ENCODE results near the gene NFKBIE. TPM values are rescaled to one million over a fixed set of nuclear protein-coding genes. Genes with fewer than 3 reads are reported as not detected.

Gene NFKBIE
- total RNA-seq, 1 experiment from 2014 or later = 24.9 TPM

DNA sequence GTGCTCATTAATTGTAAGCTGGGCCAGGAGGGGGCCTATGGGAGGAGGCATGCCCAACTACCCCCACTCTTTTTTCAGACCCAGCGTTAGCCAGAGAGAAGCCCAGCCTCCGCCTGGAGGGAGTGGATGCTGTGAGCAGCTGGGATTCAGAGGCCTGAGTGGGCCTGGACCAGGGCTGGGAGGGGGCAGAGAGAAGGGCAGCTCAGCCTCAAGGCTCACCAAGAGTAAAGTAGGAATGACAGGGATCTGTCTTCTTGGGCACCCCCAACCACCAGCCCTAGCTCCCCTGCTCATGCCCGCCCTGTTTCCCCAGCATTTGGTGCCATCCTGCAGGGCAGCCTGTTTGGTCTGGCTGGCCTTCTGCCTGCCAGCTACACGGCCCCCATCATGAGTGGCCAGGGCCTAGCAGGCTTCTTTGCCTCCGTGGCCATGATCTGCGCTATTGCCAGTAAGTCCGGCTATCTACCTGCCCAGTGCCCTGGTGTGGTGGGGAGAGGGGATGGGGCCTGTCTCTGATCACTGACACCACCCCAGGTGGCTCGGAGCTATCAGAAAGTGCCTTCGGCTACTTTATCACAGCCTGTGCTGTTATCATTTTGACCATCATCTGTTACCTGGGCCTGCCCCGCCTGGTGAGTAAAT is 35.2 kb downstream of the NFKBIE start:
- H3K9me3 ChIP-seq (ENCODE audit: control insufficient read depth, insufficient read depth, low read depth, low read length) = no peaks in the 10 kb centered on the region
- no peak for DNase-seq (ENCODE audit: low read depth, low spot score)
- no peaks in the 10 kb centered on the region for H3K27me3 ChIP-seq (ENCODE audit: control insufficient read depth, insufficient read depth, low read length)
- intact Hi-C loops (cut with micrococcal nuclease; ENCODE audit: unreplicated experiment) (loop anchor here (5.0 kb wide), 1 partner anchor 128 kb away; no protein-coding TSS in a partner anchor), in situ Hi-C loops (cut with HindIII; ENCODE audit: low pct_unique_long_range_greater_than_20kb, low sequenced_read_pairs) (no loop called here)
- peaks cover 5% of the 10 kb centered on the region for H3K36me3 ChIP-seq (ENCODE audit: control insufficient read depth, insufficient read depth, low read length)
- CTCF ChIA-PET = interaction anchor here (0.6 kb wide), 1 partner anchor 40 kb away, joined by 6 read pairs; no protein-coding TSS in a partner anchor
- no peak overlapping the region for H3K4me3 ChIP-seq (ENCODE audit: low read depth in 2 of 2, low read length in 2 of 2)
- POLR2A ChIA-PET = no interaction called here
- TF ChIP-seq POLR2AphosphoS5 (IDR thresholded peaks at IDR 0.05; ENCODE audit: low read depth, low read length) = no peak
- no peak for TF ChIP-seq SIN3A (IDR thresholded peaks at IDR 0.05; ENCODE audit: borderline replicate concordance, insufficient read depth, low read depth, low read length)
- TF ChIP-seq, protein P1, sequence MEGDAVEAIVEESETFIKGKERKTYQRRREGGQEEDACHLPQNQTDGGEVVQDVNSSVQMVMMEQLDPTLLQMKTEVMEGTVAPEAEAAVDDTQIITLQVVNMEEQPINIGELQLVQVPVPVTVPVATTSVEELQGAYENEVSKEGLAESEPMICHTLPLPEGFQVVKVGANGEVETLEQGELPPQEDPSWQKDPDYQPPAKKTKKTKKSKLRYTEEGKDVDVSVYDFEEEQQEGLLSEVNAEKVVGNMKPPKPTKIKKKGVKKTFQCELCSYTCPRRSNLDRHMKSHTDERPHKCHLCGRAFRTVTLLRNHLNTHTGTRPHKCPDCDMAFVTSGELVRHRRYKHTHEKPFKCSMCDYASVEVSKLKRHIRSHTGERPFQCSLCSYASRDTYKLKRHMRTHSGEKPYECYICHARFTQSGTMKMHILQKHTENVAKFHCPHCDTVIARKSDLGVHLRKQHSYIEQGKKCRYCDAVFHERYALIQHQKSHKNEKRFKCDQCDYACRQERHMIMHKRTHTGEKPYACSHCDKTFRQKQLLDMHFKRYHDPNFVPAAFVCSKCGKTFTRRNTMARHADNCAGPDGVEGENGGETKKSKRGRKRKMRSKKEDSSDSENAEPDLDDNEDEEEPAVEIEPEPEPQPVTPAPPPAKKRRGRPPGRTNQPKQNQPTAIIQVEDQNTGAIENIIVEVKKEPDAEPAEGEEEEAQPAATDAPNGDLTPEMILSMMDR (IDR thresholded peaks at IDR 0.05) = no peak
- no peak for TF ChIP-seq TCF7L2 (IDR thresholded peaks at IDR 0.05; ENCODE audit: low read depth, low read length)
- TF ChIP-seq, protein P2, sequence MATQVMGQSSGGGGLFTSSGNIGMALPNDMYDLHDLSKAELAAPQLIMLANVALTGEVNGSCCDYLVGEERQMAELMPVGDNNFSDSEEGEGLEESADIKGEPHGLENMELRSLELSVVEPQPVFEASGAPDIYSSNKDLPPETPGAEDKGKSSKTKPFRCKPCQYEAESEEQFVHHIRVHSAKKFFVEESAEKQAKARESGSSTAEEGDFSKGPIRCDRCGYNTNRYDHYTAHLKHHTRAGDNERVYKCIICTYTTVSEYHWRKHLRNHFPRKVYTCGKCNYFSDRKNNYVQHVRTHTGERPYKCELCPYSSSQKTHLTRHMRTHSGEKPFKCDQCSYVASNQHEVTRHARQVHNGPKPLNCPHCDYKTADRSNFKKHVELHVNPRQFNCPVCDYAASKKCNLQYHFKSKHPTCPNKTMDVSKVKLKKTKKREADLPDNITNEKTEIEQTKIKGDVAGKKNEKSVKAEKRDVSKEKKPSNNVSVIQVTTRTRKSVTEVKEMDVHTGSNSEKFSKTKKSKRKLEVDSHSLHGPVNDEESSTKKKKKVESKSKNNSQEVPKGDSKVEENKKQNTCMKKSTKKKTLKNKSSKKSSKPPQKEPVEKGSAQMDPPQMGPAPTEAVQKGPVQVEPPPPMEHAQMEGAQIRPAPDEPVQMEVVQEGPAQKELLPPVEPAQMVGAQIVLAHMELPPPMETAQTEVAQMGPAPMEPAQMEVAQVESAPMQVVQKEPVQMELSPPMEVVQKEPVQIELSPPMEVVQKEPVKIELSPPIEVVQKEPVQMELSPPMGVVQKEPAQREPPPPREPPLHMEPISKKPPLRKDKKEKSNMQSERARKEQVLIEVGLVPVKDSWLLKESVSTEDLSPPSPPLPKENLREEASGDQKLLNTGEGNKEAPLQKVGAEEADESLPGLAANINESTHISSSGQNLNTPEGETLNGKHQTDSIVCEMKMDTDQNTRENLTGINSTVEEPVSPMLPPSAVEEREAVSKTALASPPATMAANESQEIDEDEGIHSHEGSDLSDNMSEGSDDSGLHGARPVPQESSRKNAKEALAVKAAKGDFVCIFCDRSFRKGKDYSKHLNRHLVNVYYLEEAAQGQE (IDR thresholded peaks at IDR 0.05; ENCODE audit: insufficient read depth in 1 of 2, low read depth in 2 of 2, low read length in 1 of 2) = no peak
- no TSS peak for BruUV-seq (replicated peaks)
- H3K27ac ChIP-seq (ENCODE audit: low read length) = no peak overlapping the region
- no peak for ATAC-seq
- H3K4me1 ChIP-seq (ENCODE audit: control insufficient read depth, insufficient read depth, low read length) = peaks cover 65% of the 10 kb centered on the region

DNA sequence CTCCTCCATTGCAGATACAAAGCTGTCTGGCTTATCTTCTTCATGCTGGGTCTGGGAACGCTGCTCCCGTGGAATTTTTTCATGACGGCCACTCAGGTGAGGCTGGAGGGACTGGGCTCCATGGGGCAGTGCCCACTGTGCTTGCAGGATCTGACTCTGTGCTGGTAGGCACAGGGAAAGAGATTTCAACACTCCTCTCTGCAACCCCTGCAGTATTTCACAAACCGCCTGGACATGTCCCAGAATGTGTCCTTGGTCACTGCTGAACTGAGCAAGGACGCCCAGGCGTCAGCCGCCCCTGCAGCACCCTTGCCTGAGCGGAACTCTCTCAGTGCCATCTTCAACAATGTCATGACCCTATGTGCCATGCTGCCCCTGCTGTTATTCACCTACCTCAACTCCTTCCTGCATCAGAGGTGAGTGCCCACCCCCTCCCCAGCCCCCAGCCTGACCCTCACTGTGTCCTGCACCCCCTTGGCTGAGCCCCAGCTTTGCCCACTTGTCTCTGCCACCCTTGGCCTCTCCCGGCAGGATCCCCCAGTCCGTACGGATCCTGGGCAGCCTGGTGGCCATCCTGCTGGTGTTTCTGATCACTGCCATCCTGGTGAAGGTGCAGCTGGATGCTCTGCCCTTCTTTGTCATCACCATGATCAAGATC is 35.8 kb downstream of the NFKBIE start:
- Histone ChIP-seq H3K27ac (ENCODE audit: low read length) (no peak overlapping the region), H3K36me3 (ENCODE audit: control insufficient read depth, insufficient read depth, low read length) (peaks cover 5% of the 10 kb centered on the region), H3K9me3 (ENCODE audit: control insufficient read depth, insufficient read depth, low read depth, low read length) (no peaks in the 10 kb centered on the region), H3K27me3 (ENCODE audit: control insufficient read depth, insufficient read depth, low read length) (no peaks in the 10 kb centered on the region), H3K4me1 (ENCODE audit: control insufficient read depth, insufficient read depth, low read length) (peaks cover 65% of the 10 kb centered on the region), H3K4me3 (ENCODE audit: low read depth in 2 of 2, low read length in 2 of 2) (no peak overlapping the region)
- no peak for TF ChIP-seq SIN3A (IDR thresholded peaks at IDR 0.05; ENCODE audit: borderline replicate concordance, insufficient read depth, low read depth, low read length)
- TF ChIP-seq, protein P2 (IDR thresholded peaks at IDR 0.05; ENCODE audit: insufficient read depth in 1 of 2, low read depth in 2 of 2, low read length in 1 of 2) = no peak
- TF ChIP-seq, protein P1 (IDR thresholded peaks at IDR 0.05) = no peak
- no peak for TF ChIP-seq POLR2AphosphoS5 (IDR thresholded peaks at IDR 0.05; ENCODE audit: low read depth, low read length)
- no peak for TF ChIP-seq TCF7L2 (IDR thresholded peaks at IDR 0.05; ENCODE audit: low read depth, low read length)
- BruUV-seq (replicated peaks) = no TSS peak
- POLR2A ChIA-PET = no interaction called here
- ATAC-seq (no peak), DNase-seq (ENCODE audit: low read depth, low spot score) (no peak)
- intact Hi-C loops (cut with micrococcal nuclease; ENCODE audit: unreplicated experiment) = loop anchor here (5.0 kb wide), 1 partner anchor 127 kb away; no protein-coding TSS in a partner anchor
- CTCF ChIA-PET = no interaction called here
- in situ Hi-C loops (cut with HindIII; ENCODE audit: low pct_unique_long_range_greater_than_20kb, low sequenced_read_pairs) = no loop called here

Measured in Panc1 (cell line).